HS-5 (cell line): ENCODE data around the gene ARHGAP9.
"Not testable (repeated sequence)": the region's sequence is repeated elsewhere in the genome, so short reads cannot be mapped to it uniquely, and the experiment has no call there.

Experiments
- DNase-seq: peaks from one replicate; pipeline ENCODE4 v3.0.0-alpha.2; 2012; ENCODE audit warnings: low read depth

The ARHGAP9 gene

DNA sequence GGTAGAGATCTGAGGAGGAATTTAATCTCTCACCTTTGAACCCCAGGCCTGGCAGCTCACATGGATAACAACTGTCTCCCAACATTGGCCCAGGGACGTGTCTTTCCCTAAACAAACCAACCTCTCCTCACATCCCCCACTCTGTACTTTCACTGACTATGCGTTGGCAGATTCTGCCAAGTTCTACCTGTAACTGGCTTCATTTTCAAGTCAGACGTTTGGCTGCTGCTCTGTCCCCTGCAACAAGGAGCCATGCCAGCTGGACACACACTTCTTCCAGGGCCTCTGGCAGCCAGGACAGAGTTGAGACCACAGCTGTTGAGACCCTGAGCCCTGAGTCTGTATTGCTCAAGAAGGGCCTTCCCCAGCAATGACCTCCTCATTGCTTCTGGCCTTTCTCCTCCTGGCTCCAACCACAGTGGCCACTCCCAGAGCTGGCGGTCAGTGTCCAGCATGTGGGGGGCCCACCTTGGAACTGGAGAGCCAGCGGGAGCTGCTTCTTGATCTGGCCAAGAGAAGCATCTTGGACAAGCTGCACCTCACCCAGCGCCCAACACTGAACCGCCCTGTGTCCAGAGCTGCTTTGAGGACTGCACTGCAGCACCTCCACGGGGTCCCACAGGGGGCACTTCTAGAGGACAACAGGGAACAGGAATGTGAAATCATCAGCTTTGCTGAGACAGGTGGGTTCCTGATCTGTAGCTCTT is 45.0 kb downstream of the ARHGAP9 start, which contains the start of gene INHBC:
Gene INHBC, plus strand, starts transcription at position 268 of the 707 bp plus-strand sequence. Its CDS starts 103 bp downstream, at position 371.
- no peak for DNase-seq

DNA sequence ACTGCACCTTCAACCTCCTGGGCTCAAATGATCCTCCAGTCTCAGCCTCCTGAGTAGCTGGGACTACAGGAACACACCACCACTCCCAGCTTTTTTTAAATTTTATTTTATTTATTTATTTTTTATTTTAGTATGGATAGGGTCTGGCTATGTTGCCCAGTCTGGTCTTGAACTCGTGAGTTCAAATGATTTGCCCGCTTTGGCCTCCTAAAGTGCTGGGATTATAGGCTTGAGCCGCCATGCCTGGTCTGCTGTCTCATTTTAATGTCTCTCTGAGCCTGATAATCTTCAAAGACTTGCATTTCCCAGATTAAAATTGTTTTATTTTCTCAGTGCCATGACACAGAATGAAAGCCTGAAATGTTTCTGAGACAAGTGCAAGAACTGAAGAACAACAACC is 46.3 kb downstream of the ARHGAP9 start:
- DNase-seq: no peak

DNA sequence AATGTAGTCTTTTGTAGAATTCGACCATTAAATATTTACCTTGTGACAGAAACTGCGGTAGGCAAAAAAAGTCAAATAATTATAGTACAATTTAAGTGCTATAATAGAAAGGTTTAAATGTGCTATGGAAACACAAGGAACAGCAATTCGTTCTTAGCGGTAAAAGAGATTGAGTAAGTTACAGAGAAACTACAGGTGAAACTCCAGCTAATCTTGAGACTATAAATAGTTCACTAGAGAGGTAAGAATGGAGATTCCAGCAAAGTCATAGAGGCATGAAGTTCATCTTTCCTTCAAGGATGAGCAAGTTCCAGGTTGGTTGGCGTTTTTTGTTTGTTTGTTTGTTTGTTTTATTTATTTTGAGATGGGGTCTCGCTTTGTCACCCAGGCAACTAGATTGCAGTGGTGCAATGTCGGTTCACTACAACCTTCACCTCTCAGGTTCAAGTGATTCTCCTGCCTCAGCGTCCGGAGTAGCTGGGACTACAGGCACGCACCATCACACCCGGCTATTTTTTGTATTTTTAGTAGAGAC is 47.9 kb downstream of the ARHGAP9 start:
- no peak for DNase-seq

DNA sequence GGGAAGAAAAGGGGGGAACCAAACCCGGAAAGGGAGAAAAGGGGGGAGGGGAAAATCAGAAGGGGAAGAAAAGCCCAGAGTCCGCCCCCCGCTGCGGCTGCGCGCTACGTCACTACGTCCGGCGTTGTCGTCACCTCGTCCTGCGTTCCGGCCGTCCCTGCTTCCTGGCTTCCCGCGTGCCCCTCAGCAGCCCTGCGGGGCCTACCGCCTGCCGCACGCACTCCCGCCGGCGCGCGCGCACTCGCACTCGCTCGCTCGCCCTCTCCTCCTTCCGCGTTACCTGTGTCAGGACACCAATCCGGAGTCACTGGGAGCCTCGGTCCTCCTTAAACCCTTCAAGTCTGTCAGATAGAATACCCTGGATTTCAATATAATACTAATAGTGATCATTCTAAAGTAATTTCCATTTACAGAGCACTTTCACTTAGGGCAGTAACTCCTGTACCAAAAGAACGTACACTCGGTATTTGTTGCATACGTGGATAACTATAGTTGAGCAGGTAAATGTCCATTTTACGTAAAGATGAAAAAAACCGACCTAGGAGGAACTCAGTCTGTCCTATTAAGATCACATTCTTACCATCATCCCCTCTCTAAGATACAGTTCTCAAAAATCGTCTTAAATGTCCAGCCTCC is 48.6 kb downstream of the ARHGAP9 start, which contains the start of gene R3HDM2:
Gene R3HDM2, minus strand, starts transcription at position 113 of the 636 bp plus-strand sequence. CDS start 120,615 bp downstream, outside the sequence.
- peak; percentile 69 for DNase-seq

DNA sequence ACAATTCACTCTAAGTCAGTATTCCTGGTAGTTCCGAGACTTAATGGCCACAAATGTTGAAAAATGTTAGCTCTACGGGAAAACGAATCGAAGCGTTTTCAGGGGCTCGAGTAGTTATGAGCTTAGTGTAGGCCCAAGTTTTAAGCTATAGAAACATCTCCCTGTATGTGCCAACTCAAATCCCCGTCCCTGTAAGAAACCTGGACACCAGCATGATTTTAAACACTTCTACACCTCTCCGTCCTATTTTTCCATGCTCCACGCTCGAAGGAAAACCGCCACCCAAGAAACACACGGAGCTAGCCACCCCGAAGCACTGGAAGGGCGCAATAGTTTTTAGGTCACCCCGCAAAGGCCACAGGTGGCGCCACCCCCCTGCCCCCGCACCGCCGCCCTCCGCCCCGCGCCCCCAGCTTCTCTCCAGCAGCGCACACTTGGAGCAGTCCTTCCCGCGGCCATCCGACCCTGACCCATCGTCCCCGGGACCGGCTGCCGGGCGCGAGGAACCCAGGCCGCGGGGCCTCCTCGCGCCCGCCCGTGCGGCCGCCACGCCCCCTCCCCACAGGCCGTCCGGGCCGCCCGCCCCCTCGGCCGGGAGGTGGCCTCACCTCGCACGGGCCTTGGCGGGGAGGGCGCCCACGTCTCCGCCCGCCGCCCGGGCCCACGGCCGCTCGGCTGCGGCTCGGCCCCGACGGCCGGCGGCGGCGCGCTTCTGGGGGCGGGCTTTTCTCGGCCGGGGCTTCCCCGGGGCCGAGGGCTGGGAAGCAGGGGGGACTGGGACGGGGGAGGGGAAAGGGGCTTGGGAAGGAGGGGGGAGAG is 49.3 kb downstream of the ARHGAP9 start:
- peak; percentile 22 for DNase-seq

DNA sequence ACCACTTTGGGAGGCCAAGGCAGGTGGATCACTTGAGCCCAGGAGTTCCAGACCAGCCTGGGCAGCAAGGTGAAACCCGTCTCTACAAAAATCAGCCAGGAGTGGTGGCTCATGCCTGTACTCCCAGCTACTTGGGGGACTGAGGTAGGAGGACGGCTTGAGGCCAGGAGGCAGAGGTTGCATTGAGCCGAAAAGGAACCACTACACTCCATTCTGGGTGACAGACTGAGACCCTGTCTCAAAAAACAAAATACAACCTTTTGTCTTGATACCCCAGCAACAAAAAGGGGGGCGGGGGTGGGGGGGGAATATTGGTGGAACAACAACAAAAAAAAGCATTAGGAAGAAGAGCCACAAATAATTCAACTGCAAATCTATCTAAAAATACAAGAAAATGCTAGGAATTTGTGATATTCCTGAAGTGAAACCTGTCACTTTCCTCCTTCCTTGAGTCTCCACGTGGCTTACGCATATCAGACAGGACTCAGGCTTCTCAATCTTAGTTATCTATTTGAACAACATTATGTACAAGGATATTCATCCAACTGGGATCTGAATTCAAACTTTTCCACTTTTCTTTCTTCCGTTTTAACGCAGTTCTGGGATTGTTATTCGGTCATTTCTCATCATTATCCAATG is 50.1 kb downstream of the ARHGAP9 start:
- no peak for DNase-seq

DNA sequence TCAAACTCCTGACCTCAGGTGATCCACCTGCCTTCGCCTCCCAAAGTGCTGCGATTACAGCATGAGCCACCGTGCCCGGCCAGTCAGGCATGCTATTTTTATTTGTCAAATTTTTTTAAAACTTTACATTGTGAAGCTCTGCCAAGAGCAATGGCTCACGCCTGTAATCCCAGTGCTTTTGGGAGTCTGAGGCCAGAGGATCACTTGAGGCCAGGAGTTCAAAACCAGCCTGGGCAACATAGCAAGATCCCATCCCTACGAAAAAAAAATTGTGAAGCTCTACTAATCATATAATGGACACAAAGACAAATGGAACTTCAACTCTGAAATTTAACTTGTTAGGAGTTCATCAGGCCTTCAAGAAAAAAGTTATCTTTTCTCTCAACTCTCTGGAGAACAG is 50.7 kb downstream of the ARHGAP9 start:
- DNase-seq: no peak

DNA sequence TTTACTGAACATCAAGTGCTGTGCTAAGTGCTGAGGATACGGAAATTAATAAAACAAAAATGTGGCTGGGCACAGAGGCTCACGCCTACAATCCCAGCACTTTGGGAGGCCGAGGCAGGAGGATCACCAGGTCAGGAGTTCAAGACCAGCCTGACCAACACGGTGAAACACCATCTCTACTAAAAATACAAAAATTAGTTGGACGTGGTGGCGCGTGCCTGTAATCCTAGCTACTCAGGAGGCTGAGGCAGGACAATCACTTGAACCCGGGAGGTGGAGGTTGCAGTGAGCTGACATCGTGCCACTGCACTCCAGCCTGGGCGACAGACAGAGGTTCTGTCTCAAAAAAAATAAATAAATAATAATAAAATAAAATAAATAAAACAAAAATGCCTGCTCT is 52.7 kb downstream of the ARHGAP9 start:
- not testable (repeated sequence) for DNase-seq
